Ascending aorta (tissue), 2 donors: ENCODE measurements around the gene ADGRV1. TPM values are rescaled to one million over a fixed set of nuclear protein-coding genes. Genes with fewer than 3 reads are reported as not detected.

ENCODE experiments used
- DNase-seq, 2 donors: peaks; one replicate each; pipeline ENCODE4 v3.0.0-alpha.2; 2019; ENCODE audit warnings: low spot score in 2 of 2
- H3K27ac ChIP-seq, 2 donors: fragments of 200-600 bp; sonication (generic); one replicate each; pipeline ENCODE4 v1.5.1; 2016 to 2017; ENCODE audit warnings: mild to moderate bottlenecking in 1 of 2
- H3K27me3 ChIP-seq: fragments of 200-600 bp; sonication (generic); one replicate; pipeline ENCODE4 v1.5.1; 2017
- H3K36me3 ChIP-seq, 2 donors: fragments of 200-600 bp; sonication (generic); one replicate each; pipeline ENCODE4 v1.5.1; 2016
- H3K4me1 ChIP-seq, 2 donors: fragments of 200-600 bp; sonication (generic); one replicate each; pipeline ENCODE4 v1.5.1; 2016 to 2017; ENCODE audit warnings: mild to moderate bottlenecking in 1 of 2
- H3K4me3 ChIP-seq, 2 donors: fragments of 200-600 bp; sonication (generic); one replicate each; pipeline ENCODE4 v1.5.1; 2016 to 2017; ENCODE audit warnings: mild to moderate bottlenecking in 1 of 2
- H3K9me3 ChIP-seq, 2 donors: fragments of 200-600 bp; sonication (generic); one replicate each; pipeline ENCODE4 v1.5.1; 2016
- intact Hi-C: fragments of 100-400 bp; cut with DNase I; formaldehyde crosslinking; loops from one replicate; pipeline ENCODE4 v1.15.1; 2023
- total RNA-seq: library from RNA; depleted of rRNA; stranded (reverse); fragments of >200 nt; gene quantifications from one replicate; pipeline ENCODE4 v1.1.0, GENCODE V29; 2016
- TF ChIP-seq, protein P1 (sequence below), 3 experiments: fragments of 200-600 bp in 2 of 3; fragments of 450-650 bp in 1 of 3; sonication (generic) in 2 of 3; IDR thresholded peaks; one replicate each; pipeline ENCODE4 v1.5.1; 2016 to 2019; ENCODE audit warnings: antibody characterized with exemption in 3 of 3, mild to moderate bottlenecking in 1 of 3, moderate library complexity in 1 of 3

ADGRV1 gene
- total RNA-seq, 1 donor from 2014 or later, result 6.9 TPM

DNA sequence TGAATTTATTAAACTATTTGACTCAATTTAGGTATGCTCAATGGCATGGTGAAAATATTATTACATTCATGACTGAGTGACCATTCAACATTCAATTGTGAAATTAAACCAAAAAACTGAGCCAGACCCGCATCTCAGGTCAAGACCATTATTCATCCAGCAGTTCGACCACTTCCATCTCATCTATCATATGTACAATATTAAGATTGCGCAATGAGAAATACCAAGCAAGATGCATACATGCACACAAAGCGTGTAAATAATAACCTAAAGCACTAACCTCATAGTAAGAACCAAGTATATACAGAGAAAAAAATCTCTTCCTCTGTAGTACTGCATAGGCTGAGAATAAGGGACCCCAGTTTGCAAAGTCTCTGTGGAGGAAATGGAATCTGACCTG is 310.2 kb downstream of the ADGRV1 start:
- TF ChIP-seq, protein P1, sequence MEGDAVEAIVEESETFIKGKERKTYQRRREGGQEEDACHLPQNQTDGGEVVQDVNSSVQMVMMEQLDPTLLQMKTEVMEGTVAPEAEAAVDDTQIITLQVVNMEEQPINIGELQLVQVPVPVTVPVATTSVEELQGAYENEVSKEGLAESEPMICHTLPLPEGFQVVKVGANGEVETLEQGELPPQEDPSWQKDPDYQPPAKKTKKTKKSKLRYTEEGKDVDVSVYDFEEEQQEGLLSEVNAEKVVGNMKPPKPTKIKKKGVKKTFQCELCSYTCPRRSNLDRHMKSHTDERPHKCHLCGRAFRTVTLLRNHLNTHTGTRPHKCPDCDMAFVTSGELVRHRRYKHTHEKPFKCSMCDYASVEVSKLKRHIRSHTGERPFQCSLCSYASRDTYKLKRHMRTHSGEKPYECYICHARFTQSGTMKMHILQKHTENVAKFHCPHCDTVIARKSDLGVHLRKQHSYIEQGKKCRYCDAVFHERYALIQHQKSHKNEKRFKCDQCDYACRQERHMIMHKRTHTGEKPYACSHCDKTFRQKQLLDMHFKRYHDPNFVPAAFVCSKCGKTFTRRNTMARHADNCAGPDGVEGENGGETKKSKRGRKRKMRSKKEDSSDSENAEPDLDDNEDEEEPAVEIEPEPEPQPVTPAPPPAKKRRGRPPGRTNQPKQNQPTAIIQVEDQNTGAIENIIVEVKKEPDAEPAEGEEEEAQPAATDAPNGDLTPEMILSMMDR (IDR thresholded peaks at IDR 0.05), result no peak
- no peaks in the 10 kb centered on the region for H3K9me3 ChIP-seq
- peaks cover 0 to 4% of the 10 kb centered on the region in 2 donors for H3K4me1 ChIP-seq
- no peak overlapping the region for H3K4me3 ChIP-seq
- no peaks in the 10 kb centered on the region for H3K36me3 ChIP-seq
- no peak for DNase-seq
- intact Hi-C loops, result no loop called here
- no peaks in the 10 kb centered on the region for H3K27me3 ChIP-seq
- no peak overlapping the region for H3K27ac ChIP-seq

DNA sequence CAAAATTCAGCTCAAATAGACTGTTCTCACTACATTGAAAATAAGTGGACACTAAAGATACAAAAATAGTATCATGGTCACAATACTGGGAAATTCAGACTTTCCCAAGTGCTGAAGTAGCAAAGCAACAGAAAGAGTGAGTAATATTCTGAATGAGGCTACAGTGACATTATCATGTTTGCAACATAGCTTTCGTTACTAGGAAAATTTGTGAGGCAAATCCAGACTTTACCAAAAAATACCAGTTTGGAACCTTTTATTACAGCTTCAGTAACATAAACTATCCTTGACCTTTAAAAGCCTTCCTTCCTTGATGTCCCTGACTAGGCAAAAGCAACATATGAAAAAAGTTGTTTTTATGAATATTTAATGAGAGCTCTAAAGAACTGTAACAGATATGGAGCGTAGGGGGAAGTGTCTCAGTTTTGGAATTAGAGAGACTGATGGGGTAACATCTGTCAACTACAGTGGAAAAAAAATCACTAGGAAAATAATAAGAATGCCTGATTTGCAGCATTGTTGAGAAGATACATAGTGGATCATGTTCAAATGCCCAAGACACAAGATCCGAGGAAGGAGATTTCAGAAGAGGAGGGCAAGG is 312.9 kb downstream of the ADGRV1 start:
- DNase-seq, result no peak
- no peaks in the 10 kb centered on the region for H3K27me3 ChIP-seq
- TF ChIP-seq, protein P1 (IDR thresholded peaks at IDR 0.05), result no peak
- H3K27ac ChIP-seq, result peak overlapping the region in 1 of 2 donors; percentile 31
- H3K4me3 ChIP-seq, result peak overlapping the region in 1 of 2 donors; percentile 19
- intact Hi-C loops, result loop anchor here (5.0 kb wide), 1 partner anchor 61 kb away; no protein-coding TSS in a partner anchor
- H3K4me1 ChIP-seq, result peaks cover 0 to 4% of the 10 kb centered on the region in 2 donors
- H3K36me3 ChIP-seq, result no peaks in the 10 kb centered on the region
- no peaks in the 10 kb centered on the region for H3K9me3 ChIP-seq

DNA sequence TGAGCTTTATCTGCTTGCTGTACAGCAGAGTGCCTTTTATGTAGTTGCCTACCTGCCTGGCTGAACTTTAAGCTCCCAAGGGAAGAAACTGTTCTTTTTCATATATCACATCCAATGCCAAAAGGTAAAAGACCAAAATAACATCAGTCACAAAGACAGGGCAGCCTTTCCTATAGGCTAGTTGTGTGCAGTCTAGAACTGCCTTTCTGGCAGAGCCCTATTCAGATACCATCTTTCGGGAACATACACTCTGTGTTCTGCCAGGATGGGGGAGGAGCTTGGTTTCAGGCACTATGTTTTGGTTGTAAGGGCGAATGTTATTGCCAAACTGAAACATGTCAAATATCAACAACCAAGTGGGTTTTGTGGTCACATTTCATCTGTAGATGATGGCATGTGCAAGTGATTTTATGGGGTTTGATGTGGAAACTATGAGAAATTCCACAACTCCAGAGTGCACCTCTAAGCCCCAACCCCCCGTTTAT is 314.5 kb downstream of the ADGRV1 start:
- Histone ChIP-seq H3K4me1 (peaks cover 0 to 4% of the 10 kb centered on the region in 2 donors), H3K4me3 (no peak overlapping the region), H3K27ac (no peak overlapping the region), H3K36me3 (no peaks in the 10 kb centered on the region), H3K9me3 (no peaks in the 10 kb centered on the region), H3K27me3 (no peaks in the 10 kb centered on the region)
- intact Hi-C loops, result loop anchor here (5.0 kb wide), 1 partner anchor 59 kb away; no protein-coding TSS in a partner anchor
- TF ChIP-seq, protein P1 (IDR thresholded peaks at IDR 0.05), result no peak
- DNase-seq, result no peak

DNA sequence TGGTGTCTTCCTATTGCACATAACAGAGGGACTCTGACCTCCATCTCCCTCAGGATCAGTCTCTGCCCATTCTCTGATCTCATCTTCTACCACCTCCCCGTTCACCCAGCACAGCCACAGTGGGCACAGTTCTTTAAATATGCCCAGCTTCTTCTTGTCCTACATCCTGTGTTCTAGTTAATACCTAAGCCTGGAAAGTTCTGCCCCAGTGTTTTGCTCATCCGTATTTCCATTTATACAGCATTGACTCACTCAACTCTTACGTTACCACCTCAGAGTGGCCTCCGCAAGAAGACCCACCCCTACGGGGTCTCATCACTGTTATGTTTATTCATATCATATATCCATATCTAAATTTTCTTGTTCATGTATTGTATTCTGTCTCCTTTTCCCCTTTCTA is 315.5 kb downstream of the ADGRV1 start:
- intact Hi-C loops, result loop anchor here (5.0 kb wide), 1 partner anchor 58 kb away; no protein-coding TSS in a partner anchor
- Histone ChIP-seq H3K9me3 (no peaks in the 10 kb centered on the region), H3K36me3 (no peaks in the 10 kb centered on the region), H3K27me3 (no peaks in the 10 kb centered on the region), H3K27ac (no peak overlapping the region), H3K4me1 (peaks cover 0 to 4% of the 10 kb centered on the region in 2 donors), H3K4me3 (no peak overlapping the region)
- DNase-seq, result no peak
- TF ChIP-seq, protein P1 (IDR thresholded peaks at IDR 0.05), result no peak

DNA sequence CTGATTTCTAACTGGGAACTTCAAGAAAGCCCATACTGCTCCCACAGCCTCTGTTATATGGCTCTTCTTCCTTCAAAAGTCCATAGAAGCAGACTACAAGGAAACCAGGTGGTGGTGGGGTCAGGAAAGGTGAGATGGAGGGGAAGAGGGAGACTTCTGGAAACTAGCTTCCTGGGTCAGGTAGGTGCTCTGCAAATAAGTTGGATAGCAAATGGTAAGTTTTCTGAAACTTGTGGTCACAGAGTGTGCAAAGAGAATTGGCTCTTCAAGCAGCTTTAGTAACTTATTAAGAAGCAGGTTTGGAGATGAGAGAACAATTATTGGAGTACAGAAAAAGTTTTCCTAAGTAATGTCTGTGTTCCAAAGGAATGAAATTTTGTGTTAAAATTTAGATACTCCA is 316.9 kb downstream of the ADGRV1 start:
- peaks cover 0 to 4% of the 10 kb centered on the region in 2 donors for H3K4me1 ChIP-seq
- DNase-seq, result no peak
- TF ChIP-seq, protein P1 (IDR thresholded peaks at IDR 0.05), result no peak
- H3K27ac ChIP-seq, result no peak overlapping the region
- intact Hi-C loops, result no loop called here
- no peaks in the 10 kb centered on the region for H3K27me3 ChIP-seq
- H3K9me3 ChIP-seq, result no peaks in the 10 kb centered on the region
- no peaks in the 10 kb centered on the region for H3K36me3 ChIP-seq
- no peak overlapping the region for H3K4me3 ChIP-seq
